ENCODE data around the gene MAST3.

Gene MAST3

DNA sequence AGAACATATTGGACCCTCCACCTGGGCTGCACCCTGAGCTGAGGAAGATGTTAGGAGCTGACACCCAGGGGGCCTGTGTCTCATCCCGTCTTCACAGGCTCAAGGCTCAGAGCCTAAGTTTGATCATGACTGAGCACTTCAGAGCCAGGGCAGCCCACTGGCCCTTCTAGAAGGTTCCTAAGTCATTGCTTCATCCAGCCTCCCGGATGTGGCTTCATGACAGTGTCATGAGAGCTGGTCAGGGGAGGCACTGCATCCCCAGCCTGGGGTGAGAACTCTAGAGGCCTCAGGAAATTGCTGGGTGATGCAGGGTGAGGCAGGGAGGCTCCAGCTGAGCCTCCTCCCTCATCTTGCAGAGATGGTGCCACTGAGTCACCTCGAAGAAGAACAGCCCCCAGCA, 30.5 kb downstream of the MAST3 start:
- FAIRE-seq = no peak
- TF ChIP-seq SPI1 (IDR thresholded peaks at IDR 0.05; ENCODE audit: low read depth, low read length) = no peak
- no peak for TF ChIP-seq TAF1 (IDR thresholded peaks at IDR 0.05; ENCODE audit: low read depth, low read length)
- no peak for TF ChIP-seq POU2F2 (IDR thresholded peaks at IDR 0.05; ENCODE audit: low read depth, low read length)
- no peak for TF ChIP-seq POLR2AphosphoS5 (IDR thresholded peaks at IDR 0.05; ENCODE audit: low read depth, low read length)
- no peak for TF ChIP-seq POLR2A (IDR thresholded peaks at IDR 0.05; ENCODE audit: low read depth, low read length)
- no peak for TF ChIP-seq PAX5 (IDR thresholded peaks at IDR 0.05; ENCODE audit: insufficient read depth, low read length, severe bottlenecking)
- DNase-seq (ENCODE audit: insufficient read length, low spot score) = no peak

DNA sequence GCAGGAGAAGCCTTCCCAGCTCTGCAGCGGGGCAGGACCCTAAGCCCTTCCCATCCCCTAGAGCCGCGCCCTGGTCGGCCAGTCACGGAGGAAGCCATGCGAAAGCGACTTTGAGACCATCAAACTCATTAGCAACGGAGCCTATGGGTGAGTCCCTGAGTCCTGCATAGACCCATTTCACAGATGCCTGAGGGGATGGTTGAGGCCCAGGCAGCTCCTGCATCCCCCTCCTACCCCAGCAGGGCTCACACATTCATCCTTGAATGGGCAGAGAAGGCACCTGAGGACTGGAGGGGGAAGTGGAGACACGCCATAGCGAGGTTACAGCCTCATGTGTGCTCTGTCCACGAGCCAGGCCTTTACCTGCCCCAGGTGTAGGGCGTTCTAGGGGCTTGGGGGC, 31.2 kb downstream of the MAST3 start:
- FAIRE-seq = no peak

DNA sequence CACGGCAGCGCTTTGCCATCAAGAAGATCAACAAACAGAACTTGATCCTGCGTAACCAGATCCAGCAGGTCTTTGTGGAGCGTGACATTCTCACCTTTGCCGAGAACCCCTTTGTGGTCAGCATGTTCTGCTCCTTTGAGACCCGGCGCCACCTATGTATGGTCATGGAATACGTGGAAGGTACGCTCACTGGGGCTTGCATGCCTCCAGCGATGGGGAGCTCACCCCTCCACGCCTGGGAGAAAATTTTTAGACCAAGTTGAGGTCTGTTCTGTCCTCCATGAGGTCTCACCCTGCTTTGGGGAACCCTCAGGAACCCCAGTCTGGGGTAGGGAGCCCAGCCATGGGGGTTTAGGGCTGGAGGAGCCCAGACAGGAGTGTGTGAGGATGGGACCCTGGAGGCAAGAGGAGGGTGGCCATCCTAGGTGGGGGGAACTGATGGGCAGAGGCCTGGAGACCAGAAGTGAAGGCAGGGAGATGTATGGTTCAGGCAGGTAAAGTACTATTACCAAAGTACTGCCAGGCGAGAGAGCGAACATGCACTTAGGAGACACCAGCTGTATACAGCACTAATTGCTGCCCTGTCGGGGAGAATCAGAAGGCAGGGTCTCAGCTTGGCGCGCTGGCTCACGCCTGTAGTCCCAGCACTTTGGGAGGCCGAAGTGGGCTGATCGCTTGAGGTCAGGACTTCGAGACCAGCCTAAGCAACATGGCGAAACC, 33.1 kb downstream of the MAST3 start:
- DNase-seq (ENCODE audit: insufficient read length, low spot score) (no peak), FAIRE-seq (no peak)
- TF ChIP-seq PAX5 (IDR thresholded peaks at IDR 0.05; ENCODE audit: insufficient read depth, low read length, severe bottlenecking) (no peak), POU2F2 (IDR thresholded peaks at IDR 0.05; ENCODE audit: low read depth, low read length) (no peak), POLR2A (IDR thresholded peaks at IDR 0.05; ENCODE audit: low read depth, low read length) (no peak), SPI1 (IDR thresholded peaks at IDR 0.05; ENCODE audit: low read depth, low read length) (no peak), POLR2AphosphoS5 (IDR thresholded peaks at IDR 0.05; ENCODE audit: low read depth, low read length) (no peak), TAF1 (IDR thresholded peaks at IDR 0.05; ENCODE audit: low read depth, low read length) (no peak)

More for the DNA sequence above, 31.2 kb downstream of the MAST3 start:
- no peak for DNase-seq (ENCODE audit: insufficient read length, low spot score)
- TF ChIP-seq TAF1 (IDR thresholded peaks at IDR 0.05; ENCODE audit: low read depth, low read length) (no peak), POU2F2 (IDR thresholded peaks at IDR 0.05; ENCODE audit: low read depth, low read length) (no peak), POLR2A (IDR thresholded peaks at IDR 0.05; ENCODE audit: low read depth, low read length) (no peak), POLR2AphosphoS5 (IDR thresholded peaks at IDR 0.05; ENCODE audit: low read depth, low read length) (no peak), PAX5 (IDR thresholded peaks at IDR 0.05; ENCODE audit: insufficient read depth, low read length, severe bottlenecking) (no peak)

DNA sequence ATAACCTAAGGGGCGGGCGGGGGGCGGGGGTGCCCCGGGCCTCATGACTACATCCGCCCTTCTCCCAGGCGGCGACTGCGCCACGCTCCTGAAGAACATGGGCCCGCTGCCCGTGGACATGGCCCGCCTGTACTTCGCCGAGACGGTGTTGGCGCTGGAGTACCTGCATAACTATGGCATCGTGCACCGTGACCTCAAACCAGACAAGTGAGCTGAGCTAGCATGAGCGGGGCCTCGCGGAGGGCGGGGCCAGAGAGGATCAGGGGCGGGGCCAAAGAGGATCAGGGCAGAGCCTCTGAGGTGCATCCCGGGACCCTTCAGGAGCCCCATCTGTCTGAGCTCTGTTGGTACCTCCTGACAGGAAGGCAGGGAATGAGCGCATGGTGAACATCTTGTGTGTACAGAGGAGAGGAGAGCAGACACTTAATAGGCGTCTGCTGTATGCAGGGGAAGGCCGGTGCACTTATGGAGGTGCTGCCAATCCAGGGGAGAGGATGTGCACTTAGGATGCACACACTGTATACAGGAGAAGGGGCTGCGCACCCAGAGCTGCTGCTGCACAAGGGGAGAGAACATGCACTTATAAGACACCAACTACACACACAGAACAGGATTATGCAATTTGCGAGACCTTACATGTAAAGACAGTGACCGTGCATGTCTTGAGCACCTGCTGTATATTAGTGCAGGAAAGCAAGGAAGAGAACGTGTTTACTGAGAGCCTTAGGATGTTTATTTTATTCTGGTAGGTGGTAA, 34.4 kb downstream of the MAST3 start:
- FAIRE-seq (no peak), DNase-seq (ENCODE audit: insufficient read length, low spot score) (no peak)
- TF ChIP-seq POLR2AphosphoS5 (IDR thresholded peaks at IDR 0.05; ENCODE audit: low read depth, low read length) (no peak), POLR2A (IDR thresholded peaks at IDR 0.05; ENCODE audit: low read depth, low read length) (no peak), SPI1 (IDR thresholded peaks at IDR 0.05; ENCODE audit: low read depth, low read length) (no peak), TAF1 (IDR thresholded peaks at IDR 0.05; ENCODE audit: low read depth, low read length) (no peak), PAX5 (IDR thresholded peaks at IDR 0.05; ENCODE audit: insufficient read depth, low read length, severe bottlenecking) (no peak), POU2F2 (IDR thresholded peaks at IDR 0.05; ENCODE audit: low read depth, low read length) (no peak)

DNA sequence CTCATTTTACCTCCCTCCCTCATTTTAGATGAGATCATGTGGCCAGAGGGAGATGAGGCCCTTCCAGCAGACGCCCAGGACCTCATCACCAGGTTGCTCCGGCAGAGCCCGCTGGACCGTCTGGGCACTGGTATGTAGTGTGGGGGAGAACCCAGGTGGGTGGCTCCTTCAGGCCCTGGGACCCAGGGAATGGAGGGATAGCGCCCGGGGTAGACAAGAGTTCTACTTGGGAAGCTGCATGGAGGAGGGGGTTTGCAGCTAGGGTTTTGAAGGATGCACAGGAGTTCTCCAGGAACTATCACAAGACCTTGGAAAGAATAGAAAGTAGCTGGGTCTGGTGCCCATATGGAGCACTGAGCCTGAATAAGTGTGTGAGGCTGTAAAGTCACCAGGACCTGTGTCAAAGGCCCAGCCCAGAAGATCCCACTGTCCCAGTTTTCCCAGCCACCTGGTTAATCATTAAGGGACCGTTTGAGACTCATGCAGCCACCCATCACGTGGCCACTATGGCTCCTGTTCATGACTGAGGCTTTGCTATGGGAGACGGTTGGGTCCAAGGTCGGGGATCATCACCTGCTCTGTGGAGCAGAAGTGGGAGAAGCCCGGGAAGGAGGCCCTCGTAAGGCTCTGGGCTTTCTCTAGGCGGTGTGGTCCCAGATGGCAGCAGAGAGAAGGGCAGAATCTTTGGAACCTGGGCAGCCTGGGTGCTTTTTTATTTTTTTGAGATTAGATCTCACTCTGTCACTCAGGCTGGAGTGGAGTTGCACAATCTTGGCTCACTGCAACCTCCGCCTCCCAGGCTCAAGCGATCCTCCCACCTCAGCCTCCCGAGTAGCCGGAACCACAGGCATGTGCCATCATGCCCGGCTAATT, 38.4 kb downstream of the MAST3 start:
- FAIRE-seq (no peak), DNase-seq (ENCODE audit: insufficient read length, low spot score) (no peak)
- TF ChIP-seq POU2F2 (IDR thresholded peaks at IDR 0.05; ENCODE audit: low read depth, low read length) = no peak
- TF ChIP-seq TAF1 (IDR thresholded peaks at IDR 0.05; ENCODE audit: low read depth, low read length) = no peak
- no peak for TF ChIP-seq PAX5 (IDR thresholded peaks at IDR 0.05; ENCODE audit: insufficient read depth, low read length, severe bottlenecking)
- no peak for TF ChIP-seq SPI1 (IDR thresholded peaks at IDR 0.05; ENCODE audit: low read depth, low read length)
- no peak for TF ChIP-seq POLR2AphosphoS5 (IDR thresholded peaks at IDR 0.05; ENCODE audit: low read depth, low read length)
- TF ChIP-seq POLR2A (IDR thresholded peaks at IDR 0.05; ENCODE audit: low read depth, low read length) = no peak

DNA sequence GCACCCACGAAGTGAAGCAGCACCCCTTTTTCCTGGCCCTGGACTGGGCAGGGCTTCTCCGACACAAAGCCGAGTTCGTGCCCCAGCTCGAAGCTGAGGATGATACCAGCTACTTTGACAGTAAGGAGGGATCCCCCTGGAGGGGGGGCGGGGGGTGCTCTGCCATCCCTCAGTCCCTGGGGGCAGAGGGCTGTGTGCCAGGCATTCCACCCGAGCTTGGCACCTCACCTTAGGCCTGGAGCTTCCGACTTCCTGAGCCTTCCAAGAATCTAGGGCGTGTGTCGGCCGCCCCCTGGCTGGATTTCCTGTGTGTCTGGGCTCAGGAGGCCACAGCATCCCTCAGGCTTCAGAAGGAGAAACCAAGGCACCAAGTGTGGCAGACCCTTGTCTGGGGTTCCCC, 39.7 kb downstream of the MAST3 start:
- TF ChIP-seq POU2F2 (IDR thresholded peaks at IDR 0.05; ENCODE audit: low read depth, low read length) (no peak), POLR2AphosphoS5 (IDR thresholded peaks at IDR 0.05; ENCODE audit: low read depth, low read length) (no peak), POLR2A (IDR thresholded peaks at IDR 0.05; ENCODE audit: low read depth, low read length) (no peak), PAX5 (IDR thresholded peaks at IDR 0.05; ENCODE audit: insufficient read depth, low read length, severe bottlenecking) (no peak), TAF1 (IDR thresholded peaks at IDR 0.05; ENCODE audit: low read depth, low read length) (no peak)
- DNase-seq (ENCODE audit: insufficient read length, low spot score) (no peak), FAIRE-seq (no peak)

DNA sequence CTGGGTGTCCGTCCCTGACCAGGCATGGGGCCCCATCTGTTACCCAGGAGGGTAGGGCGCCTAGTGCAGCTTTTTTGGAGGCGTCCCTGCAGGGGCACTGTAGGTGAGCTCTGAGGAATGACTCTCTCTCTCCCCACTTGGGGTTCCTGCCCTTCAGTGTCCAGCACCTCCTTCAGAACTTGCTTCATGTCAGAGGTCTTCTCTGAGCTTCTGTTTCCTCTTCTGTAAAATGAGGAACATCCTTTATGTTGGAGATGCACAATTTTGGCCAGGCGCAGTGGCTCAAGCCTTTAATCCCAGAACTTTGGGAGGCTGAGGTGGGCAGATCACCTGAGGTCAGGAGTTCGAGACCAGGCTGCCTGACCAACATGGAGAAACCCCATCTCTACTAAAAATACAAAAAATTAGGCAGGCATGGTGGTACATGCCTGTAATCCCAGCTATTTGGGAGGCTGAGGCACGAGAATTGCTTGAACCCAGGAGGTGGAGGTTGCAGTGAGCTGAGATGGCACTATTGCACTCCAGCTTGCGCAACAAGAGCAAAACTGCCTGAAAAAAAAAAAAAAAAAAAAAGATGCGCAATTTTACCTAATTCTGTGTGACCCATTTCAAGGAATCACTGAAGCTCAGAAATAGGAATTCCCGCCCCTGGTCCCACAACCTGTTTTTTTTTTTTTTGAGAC, 40.2 kb downstream of the MAST3 start:
- FAIRE-seq (no peak), DNase-seq (ENCODE audit: insufficient read length, low spot score) (no peak)
- TF ChIP-seq POLR2AphosphoS5 (IDR thresholded peaks at IDR 0.05; ENCODE audit: low read depth, low read length) = no peak

DNA sequence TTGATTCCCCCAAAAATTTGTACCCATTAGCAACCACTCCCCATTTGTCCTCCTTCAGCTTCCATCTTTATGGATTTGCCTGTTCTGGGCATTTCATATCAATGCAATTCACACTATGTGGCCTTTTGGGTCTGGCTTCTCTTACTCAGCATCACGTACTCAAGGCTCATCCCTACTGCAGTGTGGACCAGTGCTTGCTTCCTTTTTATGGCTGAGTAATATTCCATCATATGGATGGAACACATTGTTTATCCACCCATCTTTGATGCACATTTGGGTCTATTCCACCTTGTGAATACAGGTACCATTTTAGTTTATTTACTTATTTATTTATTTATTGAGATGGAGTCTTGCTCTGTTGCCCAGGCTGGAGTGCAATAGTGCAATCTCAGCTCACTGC, 42.9 kb downstream of the MAST3 start:
- FAIRE-seq (no peak), DNase-seq (ENCODE audit: insufficient read length, low spot score) (no peak)
- TF ChIP-seq POLR2AphosphoS5 (IDR thresholded peaks at IDR 0.05; ENCODE audit: low read depth, low read length) (no peak), PAX5 (IDR thresholded peaks at IDR 0.05; ENCODE audit: insufficient read depth, low read length, severe bottlenecking) (no peak), SPI1 (IDR thresholded peaks at IDR 0.05; ENCODE audit: low read depth, low read length) (no peak), TAF1 (IDR thresholded peaks at IDR 0.05; ENCODE audit: low read depth, low read length) (no peak), POU2F2 (IDR thresholded peaks at IDR 0.05; ENCODE audit: low read depth, low read length) (no peak), POLR2A (IDR thresholded peaks at IDR 0.05; ENCODE audit: low read depth, low read length) (no peak)

DNA sequence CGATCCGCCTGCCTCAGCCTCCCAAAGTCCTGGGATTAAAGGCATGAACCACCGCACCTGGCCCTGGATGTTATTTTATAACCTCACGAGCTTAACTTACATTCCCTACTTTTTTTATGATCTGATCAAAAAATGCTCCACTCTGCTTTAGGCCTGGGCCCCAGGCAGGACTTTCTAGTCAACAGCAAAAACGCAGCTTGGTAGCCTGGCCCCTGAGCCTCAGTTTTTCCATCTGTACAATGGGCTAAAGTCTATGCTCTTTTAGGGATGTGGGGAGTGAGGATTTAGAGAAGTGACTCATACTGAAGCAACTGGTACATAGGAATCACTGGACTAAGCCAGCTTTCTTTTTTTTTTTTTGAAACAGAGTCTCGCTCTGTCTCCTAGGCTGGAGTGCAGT, 43.5 kb downstream of the MAST3 start:
- no peak for TF ChIP-seq POU2F2 (IDR thresholded peaks at IDR 0.05; ENCODE audit: low read depth, low read length)
- TF ChIP-seq PAX5 (IDR thresholded peaks at IDR 0.05; ENCODE audit: insufficient read depth, low read length, severe bottlenecking) = no peak
- TF ChIP-seq SPI1 (IDR thresholded peaks at IDR 0.05; ENCODE audit: low read depth, low read length) = no peak
- no peak for TF ChIP-seq POLR2AphosphoS5 (IDR thresholded peaks at IDR 0.05; ENCODE audit: low read depth, low read length)
- TF ChIP-seq POLR2A (IDR thresholded peaks at IDR 0.05; ENCODE audit: low read depth, low read length) = no peak
- TF ChIP-seq TAF1 (IDR thresholded peaks at IDR 0.05; ENCODE audit: low read depth, low read length) = no peak
- DNase-seq (ENCODE audit: insufficient read length, low spot score) = no peak
- FAIRE-seq = no peak

All from GM12891 (cell line).